Endodermal cell (in vitro differentiated cells): Measurements from ENCODE around the gene RPTN. TPM values are rescaled to one million over a fixed set of nuclear protein-coding genes. Genes with fewer than 3 reads are reported as not detected.

ENCODE experiments used
- DNase-seq: peaks from one replicate; pipeline ENCODE4 v3.0.0-alpha.2; 2017
- H3K27ac ChIP-seq: 2 replicates; pipeline ENCODE4 v1.5.1; 2013; ENCODE audit warnings: mild to moderate bottlenecking, low read depth, low read length, moderate library complexity
- H3K27me3 ChIP-seq: 2 replicates; pipeline ENCODE4 v1.6.1; 2013; ENCODE audit warnings: mild to moderate bottlenecking, low read length, moderate library complexity; ENCODE audit not compliant: insufficient read depth, control insufficient read depth, poor library complexity, severe bottlenecking
- H3K36me3 ChIP-seq: 2 replicates; pipeline ENCODE4 v1.7.0; 2013; ENCODE audit warnings: mild to moderate bottlenecking, low read length, moderate library complexity; ENCODE audit not compliant: control insufficient read depth, insufficient read depth
- H3K4me1 ChIP-seq: one replicate; pipeline ENCODE4 v1.7.0; 2013; ENCODE audit warnings: low read length; ENCODE audit not compliant: control insufficient read depth, insufficient read depth
- H3K4me3 ChIP-seq: 2 replicates; pipeline ENCODE4 v1.5.1; 2013; ENCODE audit warnings: mild to moderate bottlenecking, low read length, moderate library complexity
- H3K9ac ChIP-seq: 2 replicates; pipeline ENCODE4 v1.6.1; 2013; ENCODE audit warnings: mild to moderate bottlenecking, low read length, moderate library complexity; ENCODE audit not compliant: poor library complexity, severe bottlenecking; ENCODE audit errors: extremely low read depth
- H3K9me3 ChIP-seq: 2 replicates; pipeline ENCODE4 v1.6.1; 2013; ENCODE audit warnings: mild to moderate bottlenecking, low read length, moderate library complexity; ENCODE audit not compliant: control insufficient read depth
- H3K27ac Mint-ChIP-seq: 2 replicates; pipeline ENCODE4 v1.8.0; 2020; ENCODE audit warnings: mixed read lengths
- H3K27me3 Mint-ChIP-seq: 2 replicates; pipeline ENCODE4 v1.8.0; 2021; ENCODE audit warnings: mild to moderate bottlenecking, mixed read lengths; ENCODE audit not compliant: insufficient read depth
- H3K36me3 Mint-ChIP-seq: 2 replicates; pipeline ENCODE4 v1.8.0; 2020; ENCODE audit warnings: low read depth, mixed read lengths
- H3K4me1 Mint-ChIP-seq: 2 replicates; pipeline ENCODE4 v1.8.0; 2020; ENCODE audit warnings: mixed read lengths
- H3K4me3 Mint-ChIP-seq: 2 replicates; pipeline ENCODE4 v1.8.0; 2020; ENCODE audit warnings: mild to moderate bottlenecking, moderate library complexity, mixed read lengths
- H3K9me3 Mint-ChIP-seq: 2 replicates; pipeline ENCODE4 v1.8.0; 2020; ENCODE audit warnings: mild to moderate bottlenecking, mixed read lengths
- WGBS, 2 experiments: methylation state at CpG; one replicate each; pipeline versions ENCODE4 v1.1.5 to v1.1.7; 2013; ENCODE audit warnings: missing lambda C conversion rate in 2 of 2, mixed read lengths in 1 of 2; ENCODE audit not compliant: insufficient coverage in 1 of 2, insufficient read length in 1 of 2; 5-methylcytosine and 5-hydroxymethylcytosine counted together
- total RNA-seq, 2 donors: library from RNA; stranded (reverse); fragmentation: NEBNext Ultra II Directional in 1 of 2; extraction: Animal tissue kit (Norgen Biotek cat#: 25700) in 1 of 2; gene quantifications; 2 replicates in 1 of 2; 3 replicates in 1 of 2; pipeline ENCODE4 v1.2.1, GENCODE V29; 2021
- TF ChIP-seq, protein P1 (sequence below): fragments of 200-600 bp; sonication (generic); conservative IDR thresholded peaks from 2 replicates; pipeline ENCODE4 v1.5.0; 2021; ENCODE audit warnings: antibody characterized with exemption, mild to moderate bottlenecking

The RPTN gene
- total RNA-seq, 2 donors from 2014 or later = not detected

GRCh38 chr1:152160576-152160975, 1.5 kb upstream of the RPTN start:
- 53 to 66% methylated on average over 3 of the region's 3 CpGs for WGBS, 2 experiments
- no peaks in the 10 kb centered on the region for H3K9me3 Mint-ChIP-seq
- no peak overlapping the region for H3K27ac ChIP-seq
- no peak overlapping the region for H3K27ac Mint-ChIP-seq
- no peak overlapping the region for H3K4me3 ChIP-seq
- no peaks in the 10 kb centered on the region for H3K36me3 ChIP-seq
- H3K9ac ChIP-seq = no peak overlapping the region
- H3K27me3 Mint-ChIP-seq = peaks cover 3% of the 10 kb centered on the region
- no peaks in the 10 kb centered on the region for H3K4me1 ChIP-seq
- TF ChIP-seq, protein P1, sequence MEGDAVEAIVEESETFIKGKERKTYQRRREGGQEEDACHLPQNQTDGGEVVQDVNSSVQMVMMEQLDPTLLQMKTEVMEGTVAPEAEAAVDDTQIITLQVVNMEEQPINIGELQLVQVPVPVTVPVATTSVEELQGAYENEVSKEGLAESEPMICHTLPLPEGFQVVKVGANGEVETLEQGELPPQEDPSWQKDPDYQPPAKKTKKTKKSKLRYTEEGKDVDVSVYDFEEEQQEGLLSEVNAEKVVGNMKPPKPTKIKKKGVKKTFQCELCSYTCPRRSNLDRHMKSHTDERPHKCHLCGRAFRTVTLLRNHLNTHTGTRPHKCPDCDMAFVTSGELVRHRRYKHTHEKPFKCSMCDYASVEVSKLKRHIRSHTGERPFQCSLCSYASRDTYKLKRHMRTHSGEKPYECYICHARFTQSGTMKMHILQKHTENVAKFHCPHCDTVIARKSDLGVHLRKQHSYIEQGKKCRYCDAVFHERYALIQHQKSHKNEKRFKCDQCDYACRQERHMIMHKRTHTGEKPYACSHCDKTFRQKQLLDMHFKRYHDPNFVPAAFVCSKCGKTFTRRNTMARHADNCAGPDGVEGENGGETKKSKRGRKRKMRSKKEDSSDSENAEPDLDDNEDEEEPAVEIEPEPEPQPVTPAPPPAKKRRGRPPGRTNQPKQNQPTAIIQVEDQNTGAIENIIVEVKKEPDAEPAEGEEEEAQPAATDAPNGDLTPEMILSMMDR = no peak
- H3K4me3 Mint-ChIP-seq = no peak overlapping the region
- H3K36me3 Mint-ChIP-seq = no peaks in the 10 kb centered on the region
- DNase-seq = no peak
- H3K4me1 Mint-ChIP-seq = no peaks in the 10 kb centered on the region
- peaks cover 27% of the 10 kb centered on the region for H3K9me3 ChIP-seq
- H3K27me3 ChIP-seq = no peaks in the 10 kb centered on the region

GRCh38 chr1:152153996-152154395, 5.0 kb downstream of the RPTN start:
- TF ChIP-seq, protein P1 = no peak
- Mint-ChIP-seq H3K27ac (no peak overlapping the region), H3K27me3 (no peaks in the 10 kb centered on the region), H3K36me3 (no peaks in the 10 kb centered on the region), H3K9me3 (peaks cover 28% of the 10 kb centered on the region), H3K4me3 (no peak overlapping the region), H3K4me1 (no peaks in the 10 kb centered on the region)
- Histone ChIP-seq H3K9me3 (peaks cover 58% of the 10 kb centered on the region), H3K36me3 (no peaks in the 10 kb centered on the region), H3K4me1 (no peaks in the 10 kb centered on the region), H3K4me3 (no peak overlapping the region), H3K9ac (no peak overlapping the region), H3K27me3 (no peaks in the 10 kb centered on the region), H3K27ac (no peak overlapping the region)
- DNase-seq = no peak
- 58% methylated on average over 2 to 3 of the region's 3 CpGs for WGBS, 2 experiments

- Histone ChIP-seq H3K9me3 (peaks cover 60% of the 10 kb centered on the region), H3K4me1 (no peaks in the 10 kb centered on the region), H3K27me3 (no peaks in the 10 kb centered on the region), H3K36me3 (no peaks in the 10 kb centered on the region), H3K4me3 (no peak overlapping the region), H3K27ac (no peak overlapping the region), H3K9ac (no peak overlapping the region)
- H3K27me3 Mint-ChIP-seq = no peaks in the 10 kb centered on the region
- TF ChIP-seq, protein P1 = no peak
- H3K4me1 Mint-ChIP-seq = no peaks in the 10 kb centered on the region
- H3K27ac Mint-ChIP-seq = no peak overlapping the region
- no peak overlapping the region for H3K4me3 Mint-ChIP-seq
- peaks cover 48% of the 10 kb centered on the region for H3K9me3 Mint-ChIP-seq
- no peak for DNase-seq
- WGBS, 2 experiments = 39 to 57% methylated on average over 1 to 2 of the region's 2 CpGs
- H3K36me3 Mint-ChIP-seq = no peaks in the 10 kb centered on the region
These were observed 7.4 kb downstream of the RPTN start for GRCh38 chr1:152151646-152152045.
